AG09319 (cell line): Measurements from ENCODE around the gene TRPC4.
A peak's percentile ranks its signal among the peaks of the same experiment; 100 is the strongest.

ENCODE experiments used
- DNase-seq: peaks from one replicate; pipeline ENCODE4 v3.0.0-alpha.2; 2010; ENCODE audit warnings: low read depth; ENCODE audit errors: extremely low read depth
- CTCF ChIP-seq: IDR thresholded peaks from 2 replicates; pipeline ENCODE4 v1.5.1; 2011; ENCODE audit warnings: low read depth, mild to moderate bottlenecking, inconsistent platforms, low read length, moderate library complexity

Gene TRPC4

GRCh38 chr13:37640499-37640898, 229.1 kb downstream of the TRPC4 start:
- peak; percentile 46 for DNase-seq
- peak; percentile 73 for TF ChIP-seq CTCF

- DNase-seq: no peak
- no peak for TF ChIP-seq CTCF
Measured at GRCh38 chr13:37636701-37637100, 232.9 kb downstream of the TRPC4 start.

- no peak for TF ChIP-seq CTCF
Measured at GRCh38 chr13:37632294-37632693, 237.3 kb downstream of the TRPC4 start.

GRCh38 chr13:37627428-37627827, 242.1 kb downstream of the TRPC4 start:
- TF ChIP-seq CTCF: no peak
- no peak for DNase-seq

More at GRCh38 chr13:37632294-37632693, 237.3 kb downstream of the TRPC4 start:
- no peak for DNase-seq

GRCh38 chr13:37621811-37622361, 247.7 kb downstream of the TRPC4 start:
- no peak for TF ChIP-seq CTCF
- peak; percentile 61 for DNase-seq

GRCh38 chr13:37618554-37618953, 251.0 kb downstream of the TRPC4 start:
- no peak for TF ChIP-seq CTCF
- no peak for DNase-seq

- no peak for TF ChIP-seq CTCF
- no peak for DNase-seq
Measured at GRCh38 chr13:37617173-37617572, 252.4 kb downstream of the TRPC4 start.
